K562 (cell line): ENCODE results near the gene SRPRA. TPM values are rescaled to one million over a fixed set of nuclear protein-coding genes. Genes with fewer than 3 reads are reported as not detected.

Experiments used
- ATAC-seq: fragments of 200-7000 bp; cut with Tn5 transposase; 3 replicates; pipeline ENCODE4 v1.9.1; 2020; ENCODE audit warnings: moderate library complexity
- BruUV-seq: library from RNA; stranded (reverse); fragments of 400-500 nt; replicated peaks from 2 replicates; lab custom pipeline; 2021; lab: Mats Ljungman, UMichigan
- CTCF ChIA-PET: fragments of 300-600 bp; formaldehyde crosslinking; extraction: SDS; loops from one replicate; lab custom pipeline; 2021; ENCODE audit warnings: low intra/inter-chr PET ratio; lab: Yijun Ruan, JAX
- POLR2A ChIA-PET: fragments of 300-600, 350-650 bp; sonication (Branson Sonifier 250); formaldehyde crosslinking; extraction: SDS; loops from one replicate; lab custom pipeline; 2021; ENCODE audit warnings: antibody characterized with exemption, inconsistent platforms; lab: Yijun Ruan, JAX
- DNase-seq, 4 experiments: peaks; one replicate each; pipeline versions ENCODE4 v3.0.0 to v3.0.0-alpha.2; 2011 to 2018; ENCODE audit warnings: low spot score in 3 of 4, mixed read lengths in 3 of 4; ENCODE audit errors: extremely low read depth in 1 of 4
- FAIRE-seq: peaks from 2 replicates; lab custom pipeline; 2011; peaks lifted over from hg19 to GRCh38; lab: Jason Lieb, UNC
- H2AFZ ChIP-seq: 2 replicates; pipeline ENCODE4 v1.6.0; 2011; ENCODE audit warnings: low read depth, low read length, control low read depth, inconsistent platforms
- H3K27ac ChIP-seq: fragments of 200-600 bp; 3 replicates; pipeline ENCODE4 v1.8.0; 2011; ENCODE audit warnings: low read depth, mild to moderate bottlenecking, control low read depth, inconsistent platforms, low read length, moderate library complexity, mixed read lengths; ENCODE audit errors: extremely low read depth
- H3K27me3 ChIP-seq, 2 experiments: fragments of 300-600 bp in 1 of 2; 2 replicates in 1 of 2; 3 replicates in 1 of 2; pipeline versions ENCODE4 v1.6.0 to v1.8.0; 2011; ENCODE audit warnings: inconsistent platforms in 2 of 2, low read length in 2 of 2, mild to moderate bottlenecking in 1 of 2, mixed read lengths in 1 of 2, moderate library complexity in 1 of 2; ENCODE audit not compliant: control insufficient read depth in 2 of 2, insufficient read depth in 2 of 2
- H3K36me3 ChIP-seq: fragments of 300-600 bp; 3 replicates; pipeline ENCODE4 v1.8.0; 2011; ENCODE audit warnings: mild to moderate bottlenecking, low read length, inconsistent platforms; ENCODE audit not compliant: control insufficient read depth, insufficient read depth
- H3K4me1 ChIP-seq, 2 experiments: fragments of 200-600 bp in 1 of 2; replicated peaks in 1 of 2; 2 replicates in 1 of 2; 3 replicates in 1 of 2; pipeline versions ENCODE4 v1.5.1 to v1.8.0; 2011; ENCODE audit warnings: inconsistent platforms in 2 of 2, low read length in 2 of 2, mild to moderate bottlenecking in 1 of 2, mixed read lengths in 1 of 2, moderate library complexity in 1 of 2; ENCODE audit not compliant: control insufficient read depth in 2 of 2, insufficient read depth in 2 of 2
- H3K4me2 ChIP-seq: 2 replicates; pipeline ENCODE4 v1.6.1; 2011; ENCODE audit warnings: low read length, control low read depth, inconsistent platforms, mixed read lengths; ENCODE audit not compliant: insufficient read depth
- H3K4me3 ChIP-seq: fragments of 200-600 bp; sonication (generic), shearing (Covaris generic); 2 replicates; pipeline ENCODE4 v1.5.1; 2016; ENCODE audit warnings: control low read depth, inconsistent platforms
- H3K79me2 ChIP-seq: fragments of 200-600 bp; 3 replicates; pipeline ENCODE4 v1.8.0; 2011; ENCODE audit warnings: low read length, inconsistent platforms; ENCODE audit not compliant: control insufficient read depth, insufficient read depth
- H3K9ac ChIP-seq, 2 experiments: 2 replicates each; pipeline versions ENCODE4 v1.6.0 to v1.6.1; 2011; ENCODE audit warnings: low read depth in 2 of 2, low read length in 2 of 2, control low read depth in 1 of 2, inconsistent platforms in 1 of 2, mild to moderate bottlenecking in 1 of 2, mixed read lengths in 1 of 2; ENCODE audit not compliant: insufficient read depth in 1 of 2
- H3K9me1 ChIP-seq: one replicate; pipeline ENCODE4 v1.6.0; 2011; ENCODE audit warnings: inconsistent platforms, mild to moderate bottlenecking, low read length, moderate library complexity; ENCODE audit not compliant: control insufficient read depth, insufficient read depth
- H3K9me3 ChIP-seq: replicated peaks from 2 replicates; pipeline ENCODE4 v1.5.1; 2011; ENCODE audit warnings: low read depth, low read length, inconsistent platforms; ENCODE audit not compliant: control insufficient read depth, insufficient read depth
- H4K20me1 ChIP-seq: replicated peaks from 2 replicates; pipeline ENCODE4 v1.6.1; 2011; ENCODE audit warnings: low read length, inconsistent platforms, mixed read lengths; ENCODE audit not compliant: control insufficient read depth, insufficient read depth
- CEBPG ChIP-seq, 3 experiments: fragments of 200-800 bp in 1 of 3; sonication (Bioruptor generic) in 1 of 3; sonication (generic) in 1 of 3; formaldehyde crosslinking in 1 of 3; IDR thresholded peaks in 2 of 3; conservative IDR thresholded peaks in 1 of 3; 2 replicates each; pipeline versions ENCODE4 v1.6.1 to v1.8.0; 2016 to 2022; ENCODE audit warnings: missing compliant biosample characterization in 2 of 3, missing genetic modification characterization in 2 of 3, mild to moderate bottlenecking in 1 of 3, missing genetic modification reagents in 1 of 3
- FOXJ2 ChIP-seq: fragments of 200-800 bp; sonication (Bioruptor generic); IDR thresholded peaks from 2 replicates; pipeline ENCODE4 v1.6.1; 2016; ENCODE audit warnings: missing genetic modification characterization, missing compliant biosample characterization
- FOXM1 ChIP-seq, 2 experiments: fragments of 450-650 bp in 1 of 2; sonication (generic) in 1 of 2; formaldehyde crosslinking in 1 of 2; IDR thresholded peaks; 2 replicates each; pipeline versions ENCODE4 v1.6.1 to v1.9.0; 2017 to 2022; ENCODE audit warnings: low read depth in 2 of 2, mild to moderate bottlenecking in 2 of 2, missing genetic modification reagents in 1 of 2, moderate library complexity in 1 of 2
- KAT2B ChIP-seq: IDR thresholded peaks from one replicate; pipeline ENCODE4 v1.6.1; 2012; ENCODE audit warnings: low read depth, mild to moderate bottlenecking, control low read depth, inconsistent platforms, low read length, moderate library complexity
- KLF10 ChIP-seq: fragments of 250-450 bp; sonication (Bioruptor Pico); IDR thresholded peaks from 2 replicates; pipeline ENCODE4 v1.6.1; 2021; ENCODE audit warnings: matching md5 sums
- MAFG ChIP-seq: fragments of 450-650 bp; conservative IDR thresholded peaks from 2 replicates; pipeline ENCODE4 v1.6.1; 2016; ENCODE audit warnings: missing genetic modification characterization, missing compliant biosample characterization
- MAZ ChIP-seq, 2 experiments: fragments of 450-650 bp in 1 of 2; sonication (generic) in 1 of 2; formaldehyde crosslinking; IDR thresholded peaks in 1 of 2; conservative IDR thresholded peaks in 1 of 2; 2 replicates each; pipeline versions ENCODE4 v1.4.0 to v1.5.0; 2020; ENCODE audit warnings: mild to moderate bottlenecking in 1 of 2, missing genetic modification reagents in 1 of 2
- POLR3A ChIP-seq: IDR thresholded peaks from 2 replicates; pipeline ENCODE4 v1.6.1; 2011; ENCODE audit warnings: borderline replicate concordance, mild to moderate bottlenecking, moderate library complexity; ENCODE audit not compliant: insufficient read length, insufficient read depth; ENCODE audit errors: extremely low read depth
- POU5F1 ChIP-seq: fragments of 150-350 bp; IDR thresholded peaks from 2 replicates; pipeline ENCODE4 v1.6.1; 2014; ENCODE audit warnings: borderline replicate concordance, low read length, low read depth, mild to moderate bottlenecking; ENCODE audit not compliant: partially characterized antibody
- RBFOX2 ChIP-seq: fragments of 200-400 bp; formaldehyde crosslinking; IDR thresholded peaks from 2 replicates; pipeline ENCODE4 v1.6.1; 2017; ENCODE audit warnings: low read depth, mild to moderate bottlenecking, low read length, moderate library complexity
- TCF3 ChIP-seq: sonication (generic); formaldehyde crosslinking; IDR thresholded peaks from 2 replicates; pipeline ENCODE4 v1.4.0; 2020; ENCODE audit warnings: mild to moderate bottlenecking, missing genetic modification reagents
- ZNF133 ChIP-seq: fragments of 250-450 bp; sonication (Bioruptor Pico); IDR thresholded peaks from 2 replicates; pipeline ENCODE4 v1.4.0; 2020; ENCODE audit warnings: mild to moderate bottlenecking
- ZNF134 ChIP-seq: fragments of 250-450 bp; sonication (Bioruptor Pico); conservative IDR thresholded peaks from 2 replicates; pipeline ENCODE4 v1.4.0; 2020
- ZNF175 ChIP-seq: fragments of 200-800 bp; sonication (Bioruptor generic); IDR thresholded peaks from 2 replicates; pipeline ENCODE4 v1.6.1; 2016; ENCODE audit warnings: low read depth, mild to moderate bottlenecking, missing genetic modification characterization, missing compliant biosample characterization
- WGBS: fragments of 100-300 bp; shearing (Covaris generic); methylation state at CpG from one replicate; pipeline ENCODE4 v1.1.6; 2016; ENCODE audit warnings: low coverage, mixed read lengths; ENCODE audit not compliant: insufficient coverage; ENCODE audit errors: missing lambda C conversion rate; 5-methylcytosine and 5-hydroxymethylcytosine counted together
- in situ Hi-C: fragments of 300-500 bp; cut with MboI; formaldehyde crosslinking; loops from 4 replicates; pipeline ENCODE4 v1.15.0; 2018; ENCODE audit warnings: inconsistent platforms, mixed read lengths
- intact Hi-C: fragments of 100-400 bp; cut with micrococcal nuclease; formaldehyde crosslinking; loops from 2 replicates; pipeline ENCODE4 v1.14.2; 2022
- polyA plus RNA-seq, 8 experiments: library from polyadenylated mRNA; depleted of rRNA in 4 of 8; stranded (reverse) in 5 of 8; unstranded in 3 of 8; fragments of >200 nt; fragmentation: Nextera tagmentation in 2 of 8; fragmentation: Illumina TruSeq in 1 of 8; extraction: Ambion mirVana in 2 of 8; extraction: Trizol in 1 of 8; gene quantifications; 2 replicates each; pipeline versions ENCODE4 v1.2.1 to v1.2.3, GENCODE V29; 2011 to 2014; ENCODE audit warnings: inconsistent platforms in 1 of 8, missing spikeins in 1 of 8
- total RNA-seq, 7 experiments: library from RNA; depleted of rRNA in 6 of 7; stranded (reverse); fragments of >200 nt in 6 of 7; fragmentation: Illumina TruSeq in 2 of 7; extraction: Trizol in 2 of 7; gene quantifications; 2 replicates each; pipeline versions ENCODE4 v1.2.1 to v1.2.3, GENCODE V29; 2011 to 2021; ENCODE audit warnings: low replicate concordance in 1 of 7
- TF ChIP-seq, protein P1 (sequence below): fragments of 250-450 bp; sonication (Bioruptor Pico); IDR thresholded peaks from 2 replicates; pipeline ENCODE4 v1.5.0; 2020; ENCODE audit warnings: mild to moderate bottlenecking, borderline replicate concordance
- TF ChIP-seq, protein P2 (sequence below): IDR thresholded peaks from 3 replicates; pipeline ENCODE4 v1.6.1; 2011; ENCODE audit warnings: borderline replicate concordance, mild to moderate bottlenecking; ENCODE audit not compliant: insufficient read length, insufficient read depth
- TF ChIP-seq, protein P3 (sequence below): fragments of 450-650 bp; formaldehyde crosslinking; IDR thresholded peaks from 2 replicates; pipeline ENCODE4 v1.4.0; 2020; ENCODE audit warnings: mild to moderate bottlenecking

SRPRA gene
- total and polyA plus RNA-seq, 9 of the 15 experiments (the other 6 are each of a cell fraction or from before 2014, with no cell fraction given), result 33.5 to 124 (median 80.0) TPM

DNA sequence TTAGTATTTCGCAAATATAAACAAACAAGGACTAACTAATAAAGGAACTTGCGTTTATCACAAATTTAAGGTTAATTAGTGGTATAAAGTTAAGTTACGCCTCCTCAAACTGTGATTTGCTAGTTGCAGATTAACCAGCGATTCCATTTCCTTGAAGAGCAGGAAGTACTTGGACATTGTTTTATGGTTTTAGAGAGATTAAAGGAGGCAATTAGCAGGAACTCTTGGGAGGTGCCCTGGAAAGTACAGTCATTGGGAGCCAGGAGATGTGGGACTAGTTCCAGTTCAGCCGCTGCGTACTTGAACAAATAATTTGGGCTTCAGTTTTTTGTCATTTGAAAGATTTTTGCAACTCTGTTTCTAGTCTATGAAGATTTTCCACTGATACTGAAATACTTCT lies 53.9 kb downstream of the SRPRA start (continued):
- TF ChIP-seq, protein P1, sequence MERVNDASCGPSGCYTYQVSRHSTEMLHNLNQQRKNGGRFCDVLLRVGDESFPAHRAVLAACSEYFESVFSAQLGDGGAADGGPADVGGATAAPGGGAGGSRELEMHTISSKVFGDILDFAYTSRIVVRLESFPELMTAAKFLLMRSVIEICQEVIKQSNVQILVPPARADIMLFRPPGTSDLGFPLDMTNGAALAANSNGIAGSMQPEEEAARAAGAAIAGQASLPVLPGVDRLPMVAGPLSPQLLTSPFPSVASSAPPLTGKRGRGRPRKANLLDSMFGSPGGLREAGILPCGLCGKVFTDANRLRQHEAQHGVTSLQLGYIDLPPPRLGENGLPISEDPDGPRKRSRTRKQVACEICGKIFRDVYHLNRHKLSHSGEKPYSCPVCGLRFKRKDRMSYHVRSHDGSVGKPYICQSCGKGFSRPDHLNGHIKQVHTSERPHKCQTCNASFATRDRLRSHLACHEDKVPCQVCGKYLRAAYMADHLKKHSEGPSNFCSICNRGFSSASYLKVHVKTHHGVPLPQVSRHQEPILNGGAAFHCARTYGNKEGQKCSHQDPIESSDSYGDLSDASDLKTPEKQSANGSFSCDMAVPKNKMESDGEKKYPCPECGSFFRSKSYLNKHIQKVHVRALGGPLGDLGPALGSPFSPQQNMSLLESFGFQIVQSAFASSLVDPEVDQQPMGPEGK (CRISPR knock-in tag), result no peak
- TF ChIP-seq ZNF133, result no peak
- TF ChIP-seq ZNF175, result no peak
- TF ChIP-seq FOXJ2 (tag), result no peak
- no peak for TF ChIP-seq KLF10
- TF ChIP-seq POU5F1, result no peak

DNA sequence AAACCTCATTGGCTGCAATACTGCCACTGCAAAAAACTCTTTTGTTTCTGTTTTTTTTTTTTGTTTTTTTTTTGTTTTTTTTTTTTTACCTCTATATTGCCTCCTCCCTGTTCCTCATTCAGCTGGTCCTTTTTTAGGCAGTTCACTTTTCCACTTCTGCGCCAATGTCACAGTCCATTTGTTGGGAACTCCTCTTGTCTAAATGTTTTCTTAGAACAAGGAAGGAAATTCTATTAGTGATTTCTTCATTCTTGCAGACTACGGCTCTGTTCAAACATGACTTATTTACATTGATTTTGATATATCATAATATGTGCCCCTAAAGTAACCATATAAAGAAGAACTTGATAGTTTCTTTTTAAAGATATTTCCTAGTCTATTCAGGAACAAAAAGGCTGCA lies 54.3 kb downstream of the SRPRA start:
- no TSS peak for BruUV-seq
- WGBS, result 61% methylated on average over 2 of the region's 2 CpGs
- Histone ChIP-seq H3K4me1 (peaks cover 0 to 12% of the 10 kb centered on the region in 2 experiments; a peak in 2 of 5 replicates), H4K20me1 (peaks cover 3% of the 10 kb centered on the region; the same call in 1 of the 2 replicates), H3K9me1 (no peaks in the 10 kb centered on the region), H3K27me3 (no peaks in the 10 kb centered on the region), H3K36me3 (peaks cover 11% of the 10 kb centered on the region), H3K4me3 (no peak overlapping the region), H3K9me3 (no peaks in the 10 kb centered on the region), H2AFZ (no peak overlapping the region), H3K9ac (no peak overlapping the region), H3K4me2 (no peak overlapping the region), H3K79me2 (peaks cover 82% of the 10 kb centered on the region), H3K27ac (no peak overlapping the region)
- no peak for ATAC-seq
- in situ Hi-C loops, result no loop called here
- no peak for FAIRE-seq
- ChIA-PET CTCF (no interaction called here), POLR2A (interaction anchor here (2.5 kb wide), 1 partner anchor 11 kb away, joined by 5 read pairs; no protein-coding TSS in a partner anchor)
- intact Hi-C loops, result no loop called here
- DNase-seq, result no peak
- TF ChIP-seq, protein P2, sequence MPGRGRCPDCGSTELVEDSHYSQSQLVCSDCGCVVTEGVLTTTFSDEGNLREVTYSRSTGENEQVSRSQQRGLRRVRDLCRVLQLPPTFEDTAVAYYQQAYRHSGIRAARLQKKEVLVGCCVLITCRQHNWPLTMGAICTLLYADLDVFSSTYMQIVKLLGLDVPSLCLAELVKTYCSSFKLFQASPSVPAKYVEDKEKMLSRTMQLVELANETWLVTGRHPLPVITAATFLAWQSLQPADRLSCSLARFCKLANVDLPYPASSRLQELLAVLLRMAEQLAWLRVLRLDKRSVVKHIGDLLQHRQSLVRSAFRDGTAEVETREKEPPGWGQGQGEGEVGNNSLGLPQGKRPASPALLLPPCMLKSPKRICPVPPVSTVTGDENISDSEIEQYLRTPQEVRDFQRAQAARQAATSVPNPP, result no peak
- TF ChIP-seq MAZ (CRISPR knock-in tag; conservative IDR thresholded peaks at IDR 0.05 in 1 of 2, IDR thresholded peaks at IDR 0.05 in 1 of 2) (no peak), MAFG (no peak), FOXM1 (IDR thresholded peaks at IDR 0.05; ENCODE audit: low read depth) (no peak), FOXM1 (CRISPR knock-in tag; IDR thresholded peaks at IDR 0.05; ENCODE audit: low read depth) (no peak), RBFOX2 (no peak), KAT2B (no peak), ZNF134 (no peak), CEBPG (CRISPR knock-in tag; IDR thresholded peaks at IDR 0.05) (no peak), CEBPG (tag; conservative IDR thresholded peaks at IDR 0.05 in 1 of 2, IDR thresholded peaks at IDR 0.05 in 1 of 2) (no peak), POLR3A (no peak), TCF3 (CRISPR knock-in tag) (no peak)
- TF ChIP-seq, protein P3, sequence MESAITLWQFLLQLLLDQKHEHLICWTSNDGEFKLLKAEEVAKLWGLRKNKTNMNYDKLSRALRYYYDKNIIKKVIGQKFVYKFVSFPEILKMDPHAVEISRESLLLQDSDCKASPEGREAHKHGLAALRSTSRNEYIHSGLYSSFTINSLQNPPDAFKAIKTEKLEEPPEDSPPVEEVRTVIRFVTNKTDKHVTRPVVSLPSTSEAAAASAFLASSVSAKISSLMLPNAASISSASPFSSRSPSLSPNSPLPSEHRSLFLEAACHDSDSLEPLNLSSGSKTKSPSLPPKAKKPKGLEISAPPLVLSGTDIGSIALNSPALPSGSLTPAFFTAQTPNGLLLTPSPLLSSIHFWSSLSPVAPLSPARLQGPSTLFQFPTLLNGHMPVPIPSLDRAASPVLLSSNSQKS (CRISPR knock-in tag), result no peak
